ENCODE data around the gene TMEM62. TPM values are rescaled to one million over a fixed set of nuclear protein-coding genes. Genes with fewer than 3 reads are reported as not detected.

The TMEM62 gene
- total and polyA plus RNA-seq, 2 experiments from 2014 or later = 6.5 to 11.2 TPM

DNA sequence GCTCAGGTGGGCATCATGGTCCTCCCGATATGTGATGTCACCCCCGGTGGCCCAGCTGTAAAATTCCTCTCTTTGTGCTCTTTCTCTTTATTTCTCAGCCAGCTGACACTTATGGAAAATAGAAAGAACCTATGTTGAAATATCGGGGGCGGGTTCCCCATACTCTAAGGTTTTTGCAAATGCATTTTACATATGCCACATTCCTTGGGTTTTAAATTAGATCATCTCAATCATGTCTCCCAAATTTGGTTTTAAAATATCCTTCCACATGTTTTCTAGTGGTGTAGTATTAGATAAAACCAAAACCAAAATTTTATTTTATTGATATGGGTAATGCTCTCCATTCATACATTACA is 4.4 kb upstream of the TMEM62 start:
- no peak overlapping the region for H3K4me2 ChIP-seq (ENCODE audit: unreplicated experiment)
- no peak overlapping the region for H2AFZ ChIP-seq
- no peak overlapping the region for H3K4me3 ChIP-seq
- in situ Hi-C loops (cut with MboI) = no loop called here
- no peaks in the 10 kb centered on the region for H4K20me1 ChIP-seq (ENCODE audit: insufficient read depth)
- no peaks in the 10 kb centered on the region for H3K36me3 ChIP-seq (ENCODE audit: low read depth)
- H3K9ac ChIP-seq = no peak overlapping the region
- no peaks in the 10 kb centered on the region for H3K79me2 ChIP-seq (ENCODE audit: insufficient read depth)
- H3K27me3 ChIP-seq (replicated peaks; ENCODE audit: insufficient read depth) = no peaks in the 10 kb centered on the region
- H3K9me3 ChIP-seq (ENCODE audit: low read depth) = no peaks in the 10 kb centered on the region
- no peaks in the 10 kb centered on the region for H3K9me2 ChIP-seq (ENCODE audit: insufficient read depth)
- H3F3A ChIP-seq (ENCODE audit: insufficient read depth) = 0 out of 2 replicates have a peak, but pooled peaks cover under 1% of the 10 kb centered on the region
- TF ChIP-seq EZH2phosphoT487 (IDR thresholded peaks at IDR 0.05; ENCODE audit: insufficient read depth, low read depth) (no peak), EZH2 (IDR thresholded peaks at IDR 0.05; ENCODE audit: insufficient read depth, poor library complexity, severe bottlenecking) (no peak)
- H3K27ac ChIP-seq = no peak overlapping the region
- WGBS, 2 experiments (ENCODE audit: low coverage in 1 of 2, low lambda C conversion rate in 2 of 2, missing lambda C conversion rate in 2 of 2) = 71 to 79% methylated on average over 3 to 4 of the region's 4 CpGs
- DNase-seq = no peak
- peaks cover 5% of the 10 kb centered on the region for H3K4me1 ChIP-seq (ENCODE audit: insufficient read depth)

DNA sequence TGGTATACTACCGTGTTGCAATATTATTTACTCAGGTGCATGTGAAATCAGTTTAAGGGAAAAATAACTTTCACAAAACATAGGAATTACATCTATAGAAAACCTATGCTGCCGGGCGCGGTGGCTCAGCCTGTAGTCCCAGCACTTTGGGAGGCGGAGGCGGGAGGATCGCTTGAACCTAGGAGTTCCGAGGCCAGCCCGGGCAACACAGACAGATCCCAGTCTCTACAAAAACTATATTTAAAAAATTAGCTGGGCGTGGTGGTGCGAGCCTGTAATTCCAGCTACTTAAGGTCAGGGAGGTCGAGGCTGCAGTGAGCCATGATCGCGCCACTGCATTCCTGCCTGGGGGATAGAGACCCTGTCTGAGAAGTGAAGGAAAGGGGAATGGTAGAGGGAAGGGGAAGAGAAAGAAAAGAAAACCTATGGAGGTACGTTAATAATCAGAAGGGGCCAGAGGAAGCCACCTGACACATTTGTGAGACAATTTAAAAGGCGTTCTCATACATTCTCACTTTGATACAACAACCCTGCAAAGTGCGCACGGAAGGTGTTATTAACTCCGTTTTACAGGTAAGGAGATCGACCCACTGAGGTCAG is 456 bp upstream of the TMEM62 start:
- Histone ChIP-seq H3K79me2 (ENCODE audit: insufficient read depth) (0 out of 2 replicates have a peak, but pooled peaks cover 6% of the 10 kb centered on the region), H3K4me3 (peak overlapping the region; percentile 82), H2AFZ (peak overlapping the region; percentile 97), H3K9me3 (ENCODE audit: low read depth) (no peaks in the 10 kb centered on the region), H3K27ac (no peak overlapping the region), H3K9me2 (ENCODE audit: insufficient read depth) (no peaks in the 10 kb centered on the region), H3F3A (ENCODE audit: insufficient read depth) (0 out of 2 replicates have a peak, but pooled peaks cover 7% of the 10 kb centered on the region), H3K9ac (peak overlapping the region; percentile 82), H3K4me1 (ENCODE audit: insufficient read depth) (peaks cover 13% of the 10 kb centered on the region), H3K27me3 (replicated peaks; ENCODE audit: insufficient read depth) (no peaks in the 10 kb centered on the region), H3K36me3 (ENCODE audit: low read depth) (no peaks in the 10 kb centered on the region), H3K4me2 (ENCODE audit: unreplicated experiment) (peak overlapping the region; percentile 81), H4K20me1 (ENCODE audit: insufficient read depth) (no peaks in the 10 kb centered on the region)
- in situ Hi-C loops (cut with MboI) = no loop called here
- no peak for TF ChIP-seq EZH2 (IDR thresholded peaks at IDR 0.05; ENCODE audit: insufficient read depth, poor library complexity, severe bottlenecking)
- TF ChIP-seq EZH2phosphoT487 (IDR thresholded peaks at IDR 0.05; ENCODE audit: insufficient read depth, low read depth) = no peak
- DNase-seq = no peak
- WGBS, 2 experiments (ENCODE audit: low coverage in 1 of 2, low lambda C conversion rate in 2 of 2, missing lambda C conversion rate in 2 of 2) = 38 to 40% methylated on average over 20 of the region's 20 CpGs

DNA sequence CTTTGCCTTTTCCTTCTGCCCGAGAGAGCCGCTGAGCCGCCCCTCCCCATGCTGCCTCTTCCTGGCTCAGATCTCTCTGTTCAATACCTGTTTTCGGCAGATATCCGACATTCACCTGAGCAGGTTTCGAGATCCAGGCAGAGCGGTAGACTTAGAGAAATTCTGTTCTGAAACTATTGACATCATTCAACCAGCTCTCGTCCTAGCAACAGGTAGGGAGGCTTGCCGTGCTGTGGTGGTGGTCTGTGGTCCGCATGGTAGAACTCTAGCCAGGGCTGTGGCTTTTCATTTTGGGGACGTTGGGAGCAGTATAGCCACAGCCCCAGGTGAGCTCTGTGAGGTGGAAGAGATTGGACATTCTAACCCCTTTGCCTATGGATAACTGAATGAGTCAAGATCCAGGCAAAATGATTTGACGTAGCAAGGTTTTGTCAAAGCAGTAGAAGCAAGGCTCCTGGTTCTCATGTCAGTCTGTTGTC is 810 bp downstream of the TMEM62 start:
- Histone ChIP-seq H3K9me3 (ENCODE audit: low read depth) (no peaks in the 10 kb centered on the region), H3K27me3 (replicated peaks; ENCODE audit: insufficient read depth) (no peaks in the 10 kb centered on the region), H3K9me2 (ENCODE audit: insufficient read depth) (no peaks in the 10 kb centered on the region), H3K4me1 (ENCODE audit: insufficient read depth) (peaks cover 13% of the 10 kb centered on the region), H3K79me2 (ENCODE audit: insufficient read depth) (0 out of 2 replicates have a peak, but pooled peaks cover 6% of the 10 kb centered on the region), H3K36me3 (ENCODE audit: low read depth) (no peaks in the 10 kb centered on the region), H3F3A (ENCODE audit: insufficient read depth) (0 out of 2 replicates have a peak, but pooled peaks cover 7% of the 10 kb centered on the region), H4K20me1 (ENCODE audit: insufficient read depth) (no peaks in the 10 kb centered on the region), H3K4me3 (peak overlapping the region; percentile 82), H3K27ac (no peak overlapping the region), H3K9ac (peak overlapping the region; percentile 82), H3K4me2 (ENCODE audit: unreplicated experiment) (peak overlapping the region; percentile 81), H2AFZ (peak overlapping the region; percentile 97)
- peak; percentile 17 for DNase-seq
- in situ Hi-C loops (cut with MboI) = no loop called here
- TF ChIP-seq EZH2 (IDR thresholded peaks at IDR 0.05; ENCODE audit: insufficient read depth, poor library complexity, severe bottlenecking) (no peak), EZH2phosphoT487 (IDR thresholded peaks at IDR 0.05; ENCODE audit: insufficient read depth, low read depth) (no peak)
- WGBS, 2 experiments (ENCODE audit: low coverage in 1 of 2, low lambda C conversion rate in 2 of 2, missing lambda C conversion rate in 2 of 2) = 12% methylated on average over 12 of the region's 12 CpGs

DNA sequence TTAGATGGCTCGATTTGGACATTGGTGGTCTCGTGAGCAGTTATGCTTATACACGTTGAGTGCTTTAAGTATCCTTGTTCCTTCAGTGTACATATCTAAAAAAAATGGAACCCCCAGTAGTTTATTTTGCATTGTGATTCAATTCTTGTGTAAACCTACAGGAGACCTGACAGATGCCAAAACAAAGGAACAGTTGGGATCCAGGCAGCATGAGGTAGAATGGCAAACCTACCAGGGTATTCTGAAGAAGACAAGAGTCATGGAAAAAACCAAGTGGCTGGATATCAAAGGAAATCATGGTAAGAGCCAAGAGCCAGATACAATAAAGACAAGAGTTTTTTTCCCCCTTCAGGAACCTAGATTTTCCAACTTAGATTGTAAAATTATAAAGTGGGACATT is 2.0 kb downstream of the TMEM62 start:
- 0 out of 2 replicates have a peak, but pooled peaks cover 5% of the 10 kb centered on the region for H3K36me3 ChIP-seq (ENCODE audit: low read depth)
- 0 out of 2 replicates have a peak, but pooled peaks cover 6% of the 10 kb centered on the region for H3K79me2 ChIP-seq (ENCODE audit: insufficient read depth)
- peaks cover 13% of the 10 kb centered on the region for H3K4me1 ChIP-seq (ENCODE audit: insufficient read depth)
- H3K9me2 ChIP-seq (ENCODE audit: insufficient read depth) = no peaks in the 10 kb centered on the region
- H3K27me3 ChIP-seq (replicated peaks; ENCODE audit: insufficient read depth) = no peaks in the 10 kb centered on the region
- H3F3A ChIP-seq (ENCODE audit: insufficient read depth) = 0 out of 2 replicates have a peak, but pooled peaks cover 7% of the 10 kb centered on the region
- H3K9ac ChIP-seq = no peak overlapping the region
- no peak overlapping the region for H2AFZ ChIP-seq
- no peak for DNase-seq
- H4K20me1 ChIP-seq (ENCODE audit: insufficient read depth) = no peaks in the 10 kb centered on the region
- no peak overlapping the region for H3K4me2 ChIP-seq (ENCODE audit: unreplicated experiment)
- H3K4me3 ChIP-seq = no peak overlapping the region
- TF ChIP-seq EZH2phosphoT487 (IDR thresholded peaks at IDR 0.05; ENCODE audit: insufficient read depth, low read depth) (no peak), EZH2 (IDR thresholded peaks at IDR 0.05; ENCODE audit: insufficient read depth, poor library complexity, severe bottlenecking) (no peak)
- no peak overlapping the region for H3K27ac ChIP-seq
- 64% methylated on average over 3 of the region's 3 CpGs for WGBS, 2 experiments (ENCODE audit: low coverage in 1 of 2, low lambda C conversion rate in 2 of 2, missing lambda C conversion rate in 2 of 2)
- H3K9me3 ChIP-seq (ENCODE audit: low read depth) = no peaks in the 10 kb centered on the region
- in situ Hi-C loops (cut with MboI) = no loop called here

All from GM23248 (cell line).